Measurements from ENCODE around the gene DDX10. TPM values are rescaled to one million over a fixed set of nuclear protein-coding genes. Genes with fewer than 3 reads are reported as not detected.

Gene DDX10
- total RNA-seq, 1 experiment from 2014 or later = 48.3 TPM

GRCh38 chr11:108804511-108804910 is 139.6 kb downstream of the DDX10 start:
- no CpG with 5 or more reads among the region's 2 CpGs for WGBS (ENCODE audit: extremely low coverage, insufficient read length, low lambda C conversion rate)
- Mint-ChIP-seq H3K4me3 (no peak overlapping the region), H3K27ac (no peak overlapping the region), H3K36me3 (ENCODE audit: insufficient read depth in 1 of 3, low read depth in 3 of 3) (no peaks in the 10 kb centered on the region; a peak in 1 of 7 replicates), H3K9me3 (no peaks in the 10 kb centered on the region), H3K27me3 (ENCODE audit: low read depth) (no peaks in the 10 kb centered on the region), H3K4me1 (no peaks in the 10 kb centered on the region)
- no peaks in the 10 kb centered on the region for H3K23me2 ChIP-seq (ENCODE audit: insufficient read length, low read depth, low read length, poor library complexity, severe bottlenecking)
- H3K9ac ChIP-seq (ENCODE audit: extremely low read depth, insufficient read length, low read length) = no peak overlapping the region
- H2BK15ac ChIP-seq (ENCODE audit: low read depth, low read length) = no peak overlapping the region
- H2AFZ ChIP-seq (ENCODE audit: low read length) = no peak overlapping the region
- no peak overlapping the region for H2BK120ac ChIP-seq (ENCODE audit: low read depth, low read length, poor library complexity, severe bottlenecking)
- no peak overlapping the region for H2BK20ac ChIP-seq (ENCODE audit: low read depth, low read length, poor library complexity, severe bottlenecking)
- no peak overlapping the region for H3K14ac ChIP-seq (ENCODE audit: insufficient read depth, low read length)
- no peak overlapping the region for H3K18ac ChIP-seq (ENCODE audit: insufficient read length, low read depth, low read length)
- no peak overlapping the region for H2BK12ac ChIP-seq (ENCODE audit: insufficient read length, low read depth, low read length)
- H3K79me2 ChIP-seq (ENCODE audit: insufficient read depth, low read length) = no peaks in the 10 kb centered on the region
- no peak overlapping the region for H2AK5ac ChIP-seq (ENCODE audit: insufficient read length, low read length)
- H3K56ac ChIP-seq (ENCODE audit: insufficient read length, low read depth, low read length) = no peak overlapping the region
- H3K79me1 ChIP-seq (ENCODE audit: insufficient read depth, low read depth, low read length, poor library complexity, severe bottlenecking) = no peaks in the 10 kb centered on the region
- H3K4me2 ChIP-seq (ENCODE audit: insufficient read depth, insufficient read length, low read length) = no peak overlapping the region
- no peaks in the 10 kb centered on the region for H3K4me1 ChIP-seq (ENCODE audit: insufficient read depth, low read length)
- H3T11ph ChIP-seq (ENCODE audit: low read length) = no peak overlapping the region
- H3K9me3 ChIP-seq (ENCODE audit: control insufficient read depth, low read depth, low read length) = no peaks in the 10 kb centered on the region
- H2BK5ac ChIP-seq (ENCODE audit: insufficient read length, low read length) = no peak overlapping the region
- DNase-seq = no peak
- no peak for TF ChIP-seq CTCF (conservative IDR thresholded peaks at IDR 0.05)
- H3K23ac ChIP-seq (ENCODE audit: insufficient read length, low read depth, low read length) = no peak overlapping the region
- H3K27me3 ChIP-seq (ENCODE audit: insufficient read depth, low read length) = no peaks in the 10 kb centered on the region
- H3K4ac ChIP-seq (ENCODE audit: low read depth, low read length) = no peak overlapping the region
- no peak overlapping the region for H4K8ac ChIP-seq (replicated peaks; ENCODE audit: insufficient read length, low read depth, low read length)
- no peaks in the 10 kb centered on the region for H4K20me1 ChIP-seq (ENCODE audit: control insufficient read depth, insufficient read depth, insufficient read length)
- H4K5ac ChIP-seq (ENCODE audit: insufficient read length, low read depth, low read length) = no peak overlapping the region
- no peak overlapping the region for H4K91ac ChIP-seq (ENCODE audit: insufficient read length, low read depth, low read length)
- no peak overlapping the region for H3K27ac ChIP-seq (ENCODE audit: insufficient read length, low read depth, low read length)
